Stimulated activated CD4-positive, alpha-beta T cell treated with anti-CD3 and anti-CD28 coated beads, Interleukin-2, amount 100 ng/mL, for 4 hours (primary cell): ENCODE results near the gene RANGAP1.
A peak's percentile ranks its signal among the peaks of the same experiment; 100 is the strongest.

Source experiments
- DNase-seq: peaks from one replicate; pipeline ENCODE4 v3.0.0-alpha.2; 2020; ENCODE audit warnings: low read depth

The RANGAP1 gene, protein sequence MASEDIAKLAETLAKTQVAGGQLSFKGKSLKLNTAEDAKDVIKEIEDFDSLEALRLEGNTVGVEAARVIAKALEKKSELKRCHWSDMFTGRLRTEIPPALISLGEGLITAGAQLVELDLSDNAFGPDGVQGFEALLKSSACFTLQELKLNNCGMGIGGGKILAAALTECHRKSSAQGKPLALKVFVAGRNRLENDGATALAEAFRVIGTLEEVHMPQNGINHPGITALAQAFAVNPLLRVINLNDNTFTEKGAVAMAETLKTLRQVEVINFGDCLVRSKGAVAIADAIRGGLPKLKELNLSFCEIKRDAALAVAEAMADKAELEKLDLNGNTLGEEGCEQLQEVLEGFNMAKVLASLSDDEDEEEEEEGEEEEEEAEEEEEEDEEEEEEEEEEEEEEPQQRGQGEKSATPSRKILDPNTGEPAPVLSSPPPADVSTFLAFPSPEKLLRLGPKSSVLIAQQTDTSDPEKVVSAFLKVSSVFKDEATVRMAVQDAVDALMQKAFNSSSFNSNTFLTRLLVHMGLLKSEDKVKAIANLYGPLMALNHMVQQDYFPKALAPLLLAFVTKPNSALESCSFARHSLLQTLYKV

DNA sequence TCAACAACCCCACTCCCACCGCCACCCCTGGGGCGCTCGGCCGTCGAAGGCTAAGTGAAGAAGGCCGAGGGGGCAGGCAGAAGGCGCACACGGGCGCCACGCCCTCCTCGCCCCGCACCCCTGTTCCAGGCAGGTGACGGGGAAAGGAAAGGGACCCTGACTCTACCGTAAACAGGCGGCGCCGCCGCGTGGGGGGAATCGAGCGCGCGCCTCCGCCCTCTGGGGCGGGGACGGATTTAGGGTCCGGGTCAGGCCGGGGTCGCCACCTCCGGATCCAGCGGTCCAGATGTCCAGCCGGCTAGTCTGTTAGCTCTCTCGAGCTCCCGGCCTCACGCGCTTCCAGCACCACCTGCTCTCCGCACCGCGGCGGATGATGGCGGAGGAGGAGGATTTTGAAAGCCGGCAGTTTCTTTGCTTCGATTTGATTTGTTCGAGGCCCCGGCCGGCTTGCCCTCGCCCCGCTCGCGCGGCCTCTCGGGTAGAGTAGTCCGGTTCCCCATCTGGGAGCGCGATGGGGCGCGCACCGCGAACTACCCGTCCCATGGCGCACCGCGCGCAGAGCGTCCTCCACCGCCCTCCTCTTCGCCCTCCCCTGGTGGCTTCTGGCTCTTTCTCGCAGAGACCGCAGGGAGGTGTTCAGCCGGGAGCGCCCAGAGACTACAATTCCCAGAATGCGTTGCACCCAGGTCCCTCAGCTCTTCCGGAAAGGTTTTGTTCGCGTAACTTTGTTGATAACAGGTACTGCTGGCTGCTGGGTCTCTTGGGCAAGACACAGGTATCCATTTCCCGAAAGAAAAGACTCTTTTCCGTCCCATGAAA lies at the start of gene RANGAP1:
RANGAP1 (minus strand) TSS at position 368 of the 819 bp plus-strand sequence. CDS start 5,143 bp downstream, outside the sequence.
- peak; percentile 98 for DNase-seq

DNA sequence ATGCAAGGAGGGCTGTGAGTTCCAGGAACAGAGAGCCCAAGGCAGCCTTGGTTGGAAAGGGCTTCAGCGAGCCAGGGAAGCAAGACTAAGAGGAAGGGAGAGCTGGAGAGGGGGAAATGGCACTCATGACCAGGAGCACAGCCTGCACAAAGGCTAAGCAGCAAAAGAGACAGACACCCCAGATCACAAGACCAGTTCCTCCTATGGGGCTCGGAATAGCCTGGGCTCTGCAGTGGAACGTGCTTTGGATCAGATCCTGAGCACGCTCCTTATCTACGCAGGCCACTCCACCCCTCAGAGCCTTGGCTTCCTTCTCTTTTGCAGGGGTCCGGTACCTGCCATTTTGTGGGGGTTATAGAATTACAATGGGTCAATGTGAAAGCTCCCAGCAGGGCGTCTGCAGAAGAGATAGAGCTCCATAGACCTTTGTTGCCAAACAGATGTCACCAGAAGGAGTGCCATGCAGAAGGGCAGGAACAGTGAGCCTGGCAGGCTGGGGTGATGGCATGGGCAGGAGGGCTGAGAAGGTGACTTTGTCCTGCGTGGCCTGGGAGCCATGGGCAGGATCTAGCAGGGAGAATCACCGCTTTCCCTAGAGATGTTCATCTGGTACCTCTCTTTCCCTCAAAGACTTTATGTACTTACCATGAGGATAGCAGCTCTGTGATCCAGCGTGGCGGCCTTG lies 49.1 kb upstream of the RANGAP1 start:
- no peak for DNase-seq

DNA sequence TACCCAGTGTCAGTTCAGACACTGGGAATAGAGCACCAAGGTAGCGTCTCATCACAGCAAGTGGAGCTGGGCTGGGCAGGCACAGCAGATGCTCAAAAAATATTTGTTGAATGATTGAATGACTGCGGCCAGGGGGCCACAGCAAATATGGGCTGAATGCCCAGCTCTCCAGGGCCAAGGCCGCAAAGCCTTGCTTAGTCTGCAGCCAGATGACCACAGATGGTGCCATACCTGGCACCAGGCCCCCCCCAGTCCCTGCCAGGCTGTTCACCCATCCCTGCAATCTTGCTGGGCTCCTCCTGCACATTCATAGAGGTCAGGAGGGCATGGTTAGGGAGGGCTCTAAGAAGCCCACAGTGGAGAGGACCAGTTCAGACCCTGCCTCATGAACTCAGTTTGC lies 48.2 kb upstream of the RANGAP1 start:
- DNase-seq, result no peak

DNA sequence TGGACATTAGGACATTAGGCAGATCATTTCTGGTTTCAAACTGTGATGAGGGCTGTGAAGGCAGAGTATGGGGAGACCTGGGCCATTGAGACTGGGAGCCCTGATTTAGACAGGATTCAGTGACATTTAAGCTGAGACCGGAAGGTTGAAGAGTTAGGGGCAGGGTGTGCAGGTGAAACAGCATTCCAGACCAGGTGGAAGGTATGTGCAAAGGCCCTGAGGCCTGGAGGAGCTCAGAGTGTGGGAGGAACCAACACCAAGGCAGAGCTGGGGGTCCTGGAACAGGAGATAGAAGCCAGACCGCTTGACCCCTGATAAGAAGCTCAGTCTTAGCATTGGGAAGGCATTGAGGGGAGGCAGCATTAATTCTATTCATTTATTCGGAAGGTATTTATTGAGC lies 47.8 kb upstream of the RANGAP1 start:
- no peak for DNase-seq

DNA sequence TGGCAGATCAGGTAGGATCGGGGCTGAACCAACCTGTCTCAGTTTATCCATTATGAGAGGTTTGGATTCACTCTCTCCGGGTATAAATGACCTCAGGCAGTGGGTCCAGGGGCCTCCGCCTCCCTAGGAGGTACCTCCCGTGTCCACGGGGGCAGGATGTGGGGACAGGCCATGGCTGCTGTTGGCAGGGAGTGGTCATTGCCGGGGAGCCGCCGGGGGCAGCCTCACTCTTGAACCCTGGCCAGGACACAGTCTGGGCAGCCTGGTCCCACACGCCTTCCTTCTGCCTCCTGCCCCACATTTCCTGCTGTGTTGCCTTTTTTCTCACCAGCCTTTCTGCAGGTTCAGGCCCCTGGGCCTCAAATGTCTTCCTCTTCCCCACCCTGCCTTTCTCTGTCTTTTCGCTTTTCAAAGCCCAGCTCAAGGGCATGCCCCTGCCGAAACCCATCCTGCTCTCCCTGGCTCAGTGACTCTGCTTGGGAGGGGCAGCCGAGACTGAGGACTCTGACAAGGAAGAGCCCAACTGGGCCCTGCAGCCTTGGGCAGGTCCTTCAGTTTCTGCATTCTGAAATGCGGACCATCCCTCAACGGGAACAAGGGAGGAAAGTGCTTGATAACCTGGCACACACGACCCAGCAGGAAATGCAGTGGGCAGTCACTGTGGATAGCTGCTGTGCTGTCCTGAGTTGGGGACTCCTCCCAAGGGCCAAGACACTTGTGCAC lies 46.4 kb upstream of the RANGAP1 start:
- no peak for DNase-seq

DNA sequence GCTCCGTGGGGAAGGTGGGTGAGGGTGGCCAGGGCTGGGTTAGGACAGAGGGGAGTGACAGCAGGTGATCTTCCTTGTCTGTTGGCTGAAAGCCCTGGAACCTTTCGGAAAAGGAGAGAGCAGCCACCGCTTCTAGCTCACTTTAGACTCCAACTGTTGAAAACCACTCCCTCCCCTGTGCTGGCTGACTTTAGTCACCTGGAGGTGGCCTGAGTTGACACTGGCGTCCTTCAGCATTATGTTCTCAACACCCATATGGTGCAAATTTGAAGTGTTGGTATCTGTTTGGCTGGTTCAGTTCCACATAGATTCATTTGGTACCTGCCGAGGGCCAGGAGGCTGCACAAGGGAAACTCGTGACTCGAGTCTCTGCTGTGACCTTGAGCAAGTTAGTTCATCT lies 44.2 kb upstream of the RANGAP1 start:
- no peak for DNase-seq

DNA sequence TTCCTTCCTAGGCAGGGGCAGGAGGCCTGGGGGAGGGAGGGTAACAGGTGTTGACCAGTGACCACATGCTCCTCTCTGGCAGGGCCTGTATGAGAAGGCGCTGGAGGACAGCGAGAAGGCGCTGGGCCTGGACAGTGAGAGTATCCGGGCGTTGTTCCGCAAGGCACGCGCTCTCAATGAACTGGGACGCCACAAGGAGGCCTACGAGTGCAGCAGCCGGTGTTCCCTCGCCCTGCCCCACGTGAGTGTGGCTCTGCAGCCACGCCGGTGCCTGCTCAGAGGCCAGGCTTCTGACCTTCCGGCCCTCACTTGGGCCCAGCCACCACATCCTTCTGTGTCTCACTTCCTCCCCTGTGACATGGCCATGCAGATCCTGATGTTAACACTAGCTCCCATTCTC lies 41.1 kb upstream of the RANGAP1 start:
- DNase-seq, result no peak

DNA sequence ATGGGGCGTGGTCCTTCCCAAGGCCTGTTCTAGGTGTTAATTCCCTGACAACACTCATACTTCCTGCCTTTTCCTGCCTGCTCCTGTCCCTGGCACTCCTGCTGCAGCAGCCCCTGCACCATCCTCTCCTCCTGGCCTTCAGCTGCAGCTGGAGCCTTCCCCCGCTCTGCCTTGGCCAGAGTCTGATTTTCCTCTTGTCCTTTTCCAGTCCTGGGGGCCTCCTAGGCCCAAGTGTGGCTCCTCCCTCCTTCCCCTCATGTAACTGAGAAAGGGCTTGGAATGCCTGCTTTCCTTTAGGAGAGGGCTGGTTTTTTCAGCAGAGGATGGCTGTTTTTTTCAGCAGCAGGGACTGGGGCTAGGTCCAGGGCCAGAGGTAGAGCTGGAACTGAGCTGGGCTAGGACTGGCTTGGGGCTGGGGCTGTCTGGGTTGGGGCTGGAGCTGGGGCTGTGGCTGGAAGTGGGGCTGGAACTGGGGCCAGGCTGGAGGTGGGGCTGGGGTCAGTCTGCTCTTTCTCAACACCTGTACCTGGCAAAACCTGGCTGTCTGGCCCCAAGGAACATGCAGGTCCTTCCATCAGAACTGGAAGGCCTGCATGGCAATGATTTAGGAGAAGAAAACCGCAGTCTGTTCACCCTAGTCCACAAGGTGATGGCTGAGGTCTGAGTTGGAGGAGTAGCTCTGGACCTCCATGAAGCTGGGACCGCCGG lies 39.0 kb upstream of the RANGAP1 start:
- no peak for DNase-seq

DNA sequence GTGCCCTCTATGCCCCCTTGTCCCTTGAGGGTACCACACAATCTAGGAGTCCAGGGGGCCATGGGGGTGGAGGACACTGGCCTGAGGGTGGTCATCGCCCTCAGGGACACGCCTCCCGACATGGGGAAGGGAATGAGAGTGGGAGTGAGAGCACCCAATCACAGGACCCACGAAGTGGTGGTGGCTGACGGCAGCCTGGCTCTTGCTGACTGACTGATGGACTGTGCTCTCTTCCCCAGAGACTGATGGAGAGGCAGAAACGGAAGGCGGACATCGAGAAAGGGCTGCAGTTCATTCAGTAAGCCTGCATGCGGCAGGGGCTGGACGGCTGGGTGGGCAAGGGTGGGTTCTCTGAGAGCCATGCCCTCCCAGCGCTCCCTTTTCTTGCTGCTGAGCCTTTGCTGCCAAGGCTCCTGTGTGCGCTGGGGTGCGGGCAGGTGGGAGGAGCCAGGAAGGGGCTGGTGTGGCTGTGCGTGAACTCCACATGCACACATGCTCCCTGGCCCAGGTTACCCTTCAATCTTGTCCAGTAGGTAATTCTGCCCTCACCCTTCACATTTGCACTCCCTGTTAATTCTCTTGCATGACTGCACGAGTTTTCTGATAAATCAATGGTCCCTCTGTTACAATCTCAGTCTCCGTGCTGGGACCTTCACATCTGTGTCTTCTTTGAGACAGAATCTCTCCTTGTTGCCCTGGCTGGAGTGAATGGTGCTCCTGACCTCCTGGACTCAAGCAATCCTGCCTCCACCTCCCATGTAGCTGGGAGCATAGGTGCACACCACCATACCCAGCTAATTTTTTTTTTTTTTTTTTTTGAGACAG lies 34.6 kb upstream of the RANGAP1 start:
- no peak for DNase-seq

DNA sequence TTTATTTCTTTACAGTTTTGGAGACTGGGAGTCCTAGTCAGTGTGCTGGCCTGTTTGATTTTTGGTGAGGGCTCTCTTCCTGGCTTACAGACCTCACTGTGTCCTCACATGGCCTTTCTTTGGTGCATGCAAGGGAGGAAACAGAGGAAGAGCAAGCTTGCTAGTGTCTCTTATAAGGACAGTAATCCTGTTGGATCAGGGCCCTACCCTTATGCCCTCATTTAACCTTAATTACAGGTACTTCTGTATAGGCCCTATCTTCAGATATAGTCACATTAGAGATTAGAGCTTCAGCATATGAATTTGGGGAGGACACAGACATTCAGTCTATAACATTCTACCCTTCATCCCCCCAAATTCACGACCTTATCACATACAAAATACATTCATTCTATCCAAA lies 29.6 kb upstream of the RANGAP1 start:
- DNase-seq, result no peak

DNA sequence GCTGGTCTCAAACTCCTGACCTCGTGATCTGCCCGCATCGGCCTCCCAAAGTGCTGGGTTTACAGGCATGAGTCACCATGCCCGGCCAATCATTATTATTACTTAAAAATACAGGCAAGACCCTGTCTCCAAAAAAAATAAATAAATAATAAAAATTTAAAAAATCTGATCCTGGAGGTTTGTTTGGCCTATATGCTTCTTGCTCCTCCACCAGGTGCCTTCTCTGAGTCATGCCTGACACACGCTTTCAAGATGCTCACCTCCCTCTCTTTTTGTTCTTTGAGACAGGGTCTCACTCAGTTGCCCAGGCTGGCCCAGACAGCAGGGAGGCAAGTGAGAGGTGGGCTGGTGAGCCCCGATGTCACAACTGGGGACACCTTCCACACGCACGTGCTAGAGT lies 28.8 kb upstream of the RANGAP1 start:
- no peak for DNase-seq

DNA sequence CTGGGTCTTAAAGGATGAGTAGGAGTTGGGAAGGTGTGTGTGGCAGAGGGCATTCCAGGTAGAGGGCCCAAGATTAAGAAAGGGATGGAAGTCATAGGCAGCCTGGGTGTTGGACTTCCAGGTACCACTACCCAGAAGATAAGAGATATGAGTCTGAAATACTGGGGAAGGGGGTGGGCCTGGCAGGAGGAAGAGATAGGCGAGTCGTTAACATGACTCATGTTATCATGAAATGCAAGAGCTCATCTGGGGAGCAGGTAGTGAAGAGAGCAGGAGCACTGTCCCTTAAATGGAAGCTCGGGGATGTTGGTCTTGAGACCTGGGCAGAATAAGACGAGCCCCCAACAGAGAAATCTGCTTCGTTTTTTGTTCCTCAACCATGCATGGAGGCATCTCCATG lies 25.5 kb upstream of the RANGAP1 start:
- no peak for DNase-seq

DNA sequence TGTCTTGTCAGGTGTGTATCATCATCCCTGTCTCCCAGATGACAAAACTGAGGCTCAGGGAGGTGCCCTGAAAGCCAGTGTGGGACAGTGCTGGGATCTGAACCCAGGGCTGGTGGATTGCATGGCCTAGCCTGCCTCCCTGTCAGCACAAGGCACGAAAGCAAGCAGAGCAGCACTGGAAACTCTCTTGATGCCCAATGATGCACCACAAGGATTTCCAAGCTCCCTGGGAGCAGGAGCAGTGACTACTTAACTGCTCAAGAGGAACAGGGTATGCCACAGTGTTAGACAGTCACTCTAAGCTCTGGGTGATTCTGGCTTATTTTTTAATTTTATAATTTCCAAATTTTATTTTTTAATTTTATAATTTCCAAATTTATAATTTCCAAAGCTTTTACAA lies 24.3 kb upstream of the RANGAP1 start:
- no peak for DNase-seq

DNA sequence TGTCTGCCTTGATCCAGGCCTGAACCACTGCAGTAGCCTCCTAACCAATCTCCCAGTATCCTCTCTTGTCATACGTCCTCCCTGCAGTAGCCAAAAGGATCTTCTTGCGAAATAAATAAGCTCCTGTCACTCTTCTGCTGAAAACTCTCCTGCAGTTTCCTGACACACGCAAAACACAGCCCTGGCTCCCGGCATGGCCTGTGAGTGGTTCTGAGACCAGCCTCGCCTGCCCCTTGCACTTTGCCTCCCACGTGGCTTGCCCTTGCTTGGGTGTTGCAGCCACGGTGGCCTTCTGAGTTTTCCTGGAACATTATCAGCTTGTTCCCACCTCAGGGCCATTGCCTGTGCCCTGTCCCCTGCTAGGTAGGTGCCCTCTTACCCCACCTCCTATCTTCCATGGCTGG lies 22.6 kb upstream of the RANGAP1 start:
- DNase-seq, result no peak

DNA sequence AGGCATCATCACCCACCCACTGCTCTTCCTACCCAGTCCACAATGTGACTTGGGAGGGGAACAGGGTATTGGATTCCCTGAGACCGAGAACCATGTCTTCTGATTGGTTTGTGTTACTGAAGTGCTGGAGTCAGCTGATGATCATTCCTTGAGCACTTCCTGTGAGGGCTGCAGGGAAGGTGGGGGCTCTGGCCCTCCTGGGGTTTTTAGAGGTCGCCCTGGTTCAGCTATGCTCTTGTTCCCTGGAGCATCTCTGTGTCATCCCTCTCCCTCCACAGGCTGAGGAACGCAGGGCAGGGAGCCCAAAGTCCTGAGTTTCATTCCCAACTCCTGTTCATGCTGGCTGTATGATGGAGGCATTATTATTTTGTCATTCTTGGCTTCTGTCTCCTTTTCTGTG lies 22.1 kb upstream of the RANGAP1 start:
- DNase-seq, result no peak

DNA sequence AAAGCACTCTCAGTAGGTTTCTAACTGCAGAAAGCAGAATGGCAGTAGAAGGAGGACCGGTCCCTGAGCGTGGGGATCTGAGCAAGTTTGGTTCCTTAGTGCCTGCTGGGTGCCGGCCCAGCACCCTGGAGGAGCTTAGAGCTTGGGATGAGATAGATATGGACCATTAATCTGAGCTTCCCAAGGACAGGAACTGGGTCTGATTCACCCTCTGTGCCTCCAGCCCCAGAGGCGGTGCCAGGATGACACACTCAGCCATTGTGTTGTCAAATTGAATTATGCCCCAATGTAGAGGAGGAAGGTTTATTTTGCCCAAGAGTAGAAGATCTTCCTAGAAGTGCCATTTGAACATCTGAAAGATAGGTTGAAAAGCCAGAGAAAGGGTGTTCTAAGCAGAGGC lies 19.7 kb upstream of the RANGAP1 start:
- DNase-seq, result no peak

DNA sequence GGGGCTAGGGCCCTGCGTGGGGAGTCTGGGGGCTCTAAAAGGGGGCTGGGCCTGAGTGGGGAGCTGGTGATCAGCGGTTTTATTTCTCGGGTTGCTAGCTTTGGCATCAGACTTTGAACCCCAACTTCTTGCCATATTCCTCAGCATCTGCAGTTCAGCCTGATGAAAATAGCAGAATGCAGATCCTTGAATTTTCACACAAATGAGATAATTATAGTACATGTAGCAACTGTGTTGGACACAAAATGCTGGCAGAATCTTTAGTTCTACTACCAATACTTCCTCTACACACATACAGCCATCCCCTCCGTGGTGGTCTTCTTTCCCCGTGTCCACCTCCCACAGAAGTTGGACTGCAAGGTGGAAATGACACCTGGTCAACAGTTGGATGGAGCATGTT lies 16.8 kb upstream of the RANGAP1 start:
- no peak for DNase-seq

DNA sequence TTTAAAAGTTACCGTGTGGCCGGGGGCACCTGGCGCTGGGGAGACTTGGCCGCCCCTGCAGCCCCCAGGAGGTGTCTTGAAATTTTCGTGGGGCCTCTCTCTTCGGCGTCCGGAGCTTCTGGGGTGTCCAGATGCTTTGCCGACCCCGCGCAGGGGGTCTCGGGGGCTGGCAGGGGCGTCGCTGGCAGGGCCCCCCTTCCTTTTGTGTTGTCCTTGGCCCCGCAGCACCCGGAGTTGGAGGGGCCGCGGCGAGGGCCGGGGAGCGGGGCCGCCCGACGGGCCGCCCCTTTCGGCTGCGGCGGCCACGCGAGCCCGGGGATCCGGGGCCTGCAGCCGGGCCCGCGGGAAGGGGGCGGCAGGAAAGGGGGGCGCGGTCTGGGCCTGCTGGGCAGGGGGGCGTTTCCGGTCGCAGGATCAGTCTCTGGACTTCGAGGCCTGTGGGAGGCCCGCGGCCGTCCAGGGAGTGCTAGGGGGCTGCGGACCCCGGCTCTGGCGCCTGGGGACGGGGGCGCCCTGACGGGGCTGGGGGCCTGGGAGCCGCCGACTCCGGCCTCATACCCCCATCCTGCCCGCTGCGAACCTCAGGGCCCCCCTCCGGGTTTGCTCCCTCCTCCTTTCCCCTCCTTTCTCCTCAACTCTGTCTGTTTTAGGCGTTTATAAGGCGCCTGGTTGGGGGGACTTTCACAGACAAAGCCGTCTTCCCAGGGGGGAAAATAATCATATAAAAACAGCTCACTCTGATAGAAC lies 16.2 kb upstream of the RANGAP1 start:
- DNase-seq, result no peak
